Measurements from ENCODE around the gene TMEM33.

DNA sequence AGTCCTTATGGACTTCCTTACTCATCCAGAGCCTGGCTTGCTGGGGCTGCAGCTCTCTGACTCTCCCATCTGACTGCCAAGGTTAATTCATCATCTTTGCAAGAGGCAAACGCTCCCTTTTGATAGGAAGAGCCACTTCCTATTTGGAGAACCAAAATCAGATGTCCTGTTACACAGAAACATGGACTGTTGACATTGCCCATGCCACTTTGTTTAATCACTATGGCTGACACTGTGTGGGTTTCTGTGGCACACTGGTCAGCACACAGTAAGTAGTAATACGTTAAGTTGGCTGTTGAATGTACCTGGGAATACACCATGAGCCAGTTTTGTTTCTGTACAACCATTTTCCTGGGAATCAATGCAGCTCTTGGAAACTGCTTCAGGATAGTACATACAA, 45.1 kb upstream of the TMEM33 start:
- TF ChIP-seq CTCF (IDR thresholded peaks at IDR 0.05; ENCODE audit: insufficient read depth, low read length) (no peak), POLR2AphosphoS5 (IDR thresholded peaks at IDR 0.05; ENCODE audit: low read depth) (no peak), REST (IDR thresholded peaks at IDR 0.05; ENCODE audit: insufficient replicate concordance, low read depth) (no peak)

Data from HL-60 (cell line).